ENCODE results near the gene TSPAN17.
A peak's percentile ranks its signal among the peaks of the same experiment; 100 is the strongest.

TSPAN17 gene

GRCh38 chr5:176647843-176648473 lies 674 bp downstream of the TSPAN17 start:
- H3K27ac ChIP-seq, result peak overlapping the region; percentile 57
- TF ChIP-seq CTCF (IDR thresholded peaks at IDR 0.05) (no peak), ZFX (IDR thresholded peaks at IDR 0.05; ENCODE audit: borderline replicate concordance) (no peak)

GRCh38 chr5:176648474-176649194 lies 1.4 kb downstream of the TSPAN17 start:
- H3K27ac ChIP-seq, result peak overlapping the region; percentile 57; the same call in 1 of the 2 replicates
- TF ChIP-seq CTCF (IDR thresholded peaks at IDR 0.05), result no peak
- TF ChIP-seq ZFX (IDR thresholded peaks at IDR 0.05; ENCODE audit: borderline replicate concordance), result no peak

GRCh38 chr5:176650354-176650884 lies 3.1 kb downstream of the TSPAN17 start:
- no peak overlapping the region for H3K27ac ChIP-seq
- no peak for TF ChIP-seq ZFX (IDR thresholded peaks at IDR 0.05; ENCODE audit: borderline replicate concordance)
- TF ChIP-seq CTCF (IDR thresholded peaks at IDR 0.05), result no peak

- no peak for TF ChIP-seq ZFX (IDR thresholded peaks at IDR 0.05; ENCODE audit: borderline replicate concordance)
- no peak for TF ChIP-seq CTCF (IDR thresholded peaks at IDR 0.05)
- H3K27ac ChIP-seq, result no peak overlapping the region
These were observed 4.2 kb downstream of the TSPAN17 start for GRCh38 chr5:176651472-176651980.

- TF ChIP-seq CTCF (IDR thresholded peaks at IDR 0.05), result no peak
- TF ChIP-seq ZFX (IDR thresholded peaks at IDR 0.05; ENCODE audit: borderline replicate concordance), result no peak
- H3K27ac ChIP-seq, result no peak overlapping the region
These were observed 4.9 kb downstream of the TSPAN17 start for GRCh38 chr5:176652136-176652535.

- TF ChIP-seq ZFX (IDR thresholded peaks at IDR 0.05; ENCODE audit: borderline replicate concordance), result no peak
- no peak for TF ChIP-seq CTCF (IDR thresholded peaks at IDR 0.05)
- H3K27ac ChIP-seq, result no peak overlapping the region
These were observed 6.4 kb downstream of the TSPAN17 start for GRCh38 chr5:176653401-176654385.
